GM23338 (cell line): Measurements from ENCODE around the gene CPNE4. TPM values are rescaled to one million over a fixed set of nuclear protein-coding genes. Genes with fewer than 3 reads are reported as not detected.

Source experiments
- ATAC-seq: fragments of 200-7000 bp; cut with Tn5 transposase; 3 replicates; pipeline ENCODE4 v1.9.1; 2020
- DNase-seq: peaks from one replicate; pipeline ENCODE4 v3.0.0-alpha.2; 2015; ENCODE audit warnings: low spot score
- H2AFZ ChIP-seq: fragments of 200-600 bp; sonication (generic); 2 replicates; pipeline ENCODE4 v1.8.0; 2016; ENCODE audit warnings: antibody characterized with exemption, mild to moderate bottlenecking, moderate library complexity
- H3F3A ChIP-seq: fragments of 200-600 bp; sonication (generic); replicated peaks from 2 replicates; pipeline ENCODE4 v1.8.0; 2017; ENCODE audit warnings: antibody characterized with exemption, mixed run types, low read depth
- H3K27ac ChIP-seq: fragments of 200-600 bp; sonication (generic); 2 replicates; pipeline ENCODE4 v1.6.1; 2016; ENCODE audit warnings: low read depth
- H3K27me3 ChIP-seq: fragments of 200-600 bp; sonication (generic); 2 replicates; pipeline ENCODE4 v1.8.0; 2016; ENCODE audit warnings: mild to moderate bottlenecking, mixed run types, moderate library complexity; ENCODE audit not compliant: insufficient read depth
- H3K36me3 ChIP-seq: fragments of 200-600 bp; sonication (generic); 2 replicates; pipeline ENCODE4 v1.8.0; 2016; ENCODE audit warnings: mild to moderate bottlenecking; ENCODE audit not compliant: insufficient read depth
- H3K4me1 ChIP-seq: fragments of 200-600 bp; sonication (generic); 2 replicates; pipeline ENCODE4 v1.8.0; 2016; ENCODE audit warnings: mild to moderate bottlenecking, moderate library complexity; ENCODE audit not compliant: insufficient read depth
- H3K4me2 ChIP-seq: fragments of 200-600 bp; sonication (generic); 2 replicates; pipeline ENCODE4 v1.7.1; 2017; ENCODE audit warnings: mixed run types
- H3K4me3 ChIP-seq: fragments of 200-600 bp; sonication (generic); 2 replicates; pipeline ENCODE4 v1.6.1; 2016; ENCODE audit warnings: mixed run types
- H3K79me2 ChIP-seq: fragments of 200-600 bp; sonication (generic); replicated peaks from 2 replicates; pipeline ENCODE4 v1.8.0; 2017; ENCODE audit warnings: mild to moderate bottlenecking; ENCODE audit not compliant: insufficient read depth
- H3K9me2 ChIP-seq: fragments of 200-600 bp; sonication (generic); 2 replicates; pipeline ENCODE4 v1.8.0; 2017; ENCODE audit not compliant: insufficient read depth
- H4K20me1 ChIP-seq: fragments of 200-600 bp; sonication (generic); replicated peaks from 2 replicates; pipeline ENCODE4 v1.8.0; 2017; ENCODE audit warnings: mild to moderate bottlenecking; ENCODE audit not compliant: insufficient read depth
- H3K27ac Mint-ChIP-seq: 2 replicates; pipeline ENCODE4 v1.8.0; 2020; ENCODE audit warnings: inconsistent platforms, mild to moderate bottlenecking, moderate library complexity, mixed read lengths
- H3K27me3 Mint-ChIP-seq: 3 replicates; pipeline ENCODE4 v1.8.0; 2022; ENCODE audit warnings: low read depth, mild to moderate bottlenecking, moderate library complexity, mixed read lengths, inconsistent platforms; ENCODE audit not compliant: insufficient read depth, poor library complexity
- H3K36me3 Mint-ChIP-seq: 3 replicates; pipeline ENCODE4 v1.8.0; 2021; ENCODE audit warnings: low read depth, mild to moderate bottlenecking, inconsistent platforms, moderate library complexity, mixed read lengths
- H3K4me1 Mint-ChIP-seq: 3 replicates; pipeline ENCODE4 v1.8.0; 2020; ENCODE audit warnings: mild to moderate bottlenecking, inconsistent platforms, mixed read lengths
- H3K4me3 Mint-ChIP-seq: 3 replicates; pipeline ENCODE4 v1.8.0; 2021; ENCODE audit warnings: moderate library complexity, mild to moderate bottlenecking, inconsistent platforms, mixed read lengths
- H3K9me3 Mint-ChIP-seq: 3 replicates; pipeline ENCODE4 v1.8.0; 2020; ENCODE audit warnings: moderate library complexity, mild to moderate bottlenecking, inconsistent platforms, mixed read lengths
- CREB1 ChIP-seq: fragments of 250-450 bp; sonication (Bioruptor Pico); IDR thresholded peaks from 2 replicates; pipeline ENCODE4 v1.5.0; 2020; ENCODE audit warnings: low read depth, mild to moderate bottlenecking, moderate library complexity
- CTCF ChIP-seq, 2 experiments: fragments of 200-600 bp in 1 of 2; sonication (generic) in 1 of 2; conservative IDR thresholded peaks; 2 replicates each; pipeline versions ENCODE4 v1.5.1 to v1.6.1; 2016 to 2017; ENCODE audit warnings: antibody characterized with exemption in 2 of 2, low read depth in 2 of 2, mild to moderate bottlenecking in 2 of 2, moderate library complexity in 1 of 2
- ETS1 ChIP-seq: IDR thresholded peaks from 2 replicates; pipeline ENCODE4 v1.6.1; 2016; ENCODE audit warnings: antibody characterized with exemption
- EZH2 ChIP-seq: fragments of 200-600 bp; sonication (generic); IDR thresholded peaks from one replicate; pipeline ENCODE4 v1.8.0; 2017; ENCODE audit warnings: antibody characterized with exemption, mild to moderate bottlenecking, low read depth; ENCODE audit not compliant: unreplicated experiment
- EZH2phosphoT487 ChIP-seq: fragments of 200-600 bp; sonication (generic); IDR thresholded peaks from one replicate; pipeline ENCODE4 v1.8.1; 2018; ENCODE audit warnings: antibody characterized with exemption; ENCODE audit not compliant: unreplicated experiment
- JUNB ChIP-seq: IDR thresholded peaks from one replicate; pipeline ENCODE4 v1.6.1; 2016; ENCODE audit warnings: antibody characterized with exemption; ENCODE audit not compliant: unreplicated experiment
- NANOG ChIP-seq: IDR thresholded peaks from 2 replicates; pipeline ENCODE4 v1.6.1; 2016; ENCODE audit warnings: antibody characterized with exemption, borderline replicate concordance
- POLR2AphosphoS5 ChIP-seq: IDR thresholded peaks from 2 replicates; pipeline ENCODE4 v1.6.1; 2016; ENCODE audit warnings: antibody characterized with exemption, low read depth
- STAT1 ChIP-seq: IDR thresholded peaks from one replicate; pipeline ENCODE4 v1.6.1; 2016; ENCODE audit warnings: antibody characterized with exemption; ENCODE audit not compliant: unreplicated experiment
- ZNF114 ChIP-seq: fragments of 250-450 bp; sonication (Bioruptor Pico); IDR thresholded peaks from 2 replicates; pipeline ENCODE4 v1.5.0; 2020; ENCODE audit warnings: mild to moderate bottlenecking, moderate library complexity
- ZNF331 ChIP-seq: fragments of 250-450 bp; sonication (Bioruptor Pico); IDR thresholded peaks from 2 replicates; pipeline ENCODE4 v1.5.0; 2020; ENCODE audit warnings: low read depth, mild to moderate bottlenecking, moderate library complexity
- ZNF462 ChIP-seq: fragments of 250-450 bp; sonication (Bioruptor Pico); IDR thresholded peaks from 2 replicates; pipeline ENCODE4 v1.5.0; 2020; ENCODE audit warnings: mild to moderate bottlenecking, moderate library complexity
- polyA plus RNA-seq: library from polyadenylated mRNA; unstranded; fragments of >200 nt; fragmentation: Nextera tagmentation; extraction: Ambion mirVana; gene quantifications from 2 replicates; pipeline ENCODE4 v1.2.1, GENCODE V29; 2016
- total RNA-seq: library from RNA; depleted of rRNA; stranded (reverse); fragments of >200 nt; shearing (Covaris generic); gene quantifications from 2 replicates; pipeline ENCODE4 v1.2.3, GENCODE V29; 2014
- TF ChIP-seq, protein P1 (sequence below): IDR thresholded peaks from one replicate; pipeline ENCODE4 v1.6.1; 2018; ENCODE audit warnings: antibody characterized with exemption; ENCODE audit not compliant: unreplicated experiment

CPNE4 gene
- total and polyA plus RNA-seq, 2 experiments from 2014 or later, result 2.0 to 6.5 TPM

DNA sequence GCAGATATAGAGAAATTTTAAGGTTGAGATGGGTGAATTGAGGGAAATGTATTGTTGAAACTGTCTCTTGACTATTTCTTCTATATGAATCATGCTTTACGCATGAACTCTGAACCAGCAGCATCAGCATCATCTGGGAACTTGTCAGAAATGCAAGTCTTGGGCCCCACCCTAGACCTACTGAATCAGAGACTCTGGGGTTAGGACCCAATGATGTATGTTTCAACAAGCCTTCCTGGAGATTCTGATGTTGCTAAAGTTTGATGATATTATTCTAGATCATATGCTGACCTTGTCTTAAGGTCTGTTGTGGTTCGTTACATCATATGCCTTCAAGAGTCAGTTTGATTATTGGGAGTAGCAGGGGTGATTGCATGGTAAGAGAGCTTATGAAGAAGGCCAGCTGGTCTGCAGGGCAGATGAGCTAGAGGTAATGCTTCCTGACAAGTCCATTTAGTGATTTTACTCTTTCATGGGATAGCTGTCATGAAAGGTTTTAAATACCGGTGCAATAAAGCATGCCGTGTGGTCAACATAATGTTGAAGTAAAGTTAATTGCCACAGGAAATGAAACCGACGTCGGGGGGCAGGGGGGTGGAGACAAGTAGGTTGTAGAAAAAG lies 379.6 kb downstream of the CPNE4 start:
- ATAC-seq, result no peak
- DNase-seq, result no peak
- H3K4me2 ChIP-seq, result no peak overlapping the region
- no peak overlapping the region for H3K27ac ChIP-seq
- H3F3A ChIP-seq, result no peaks in the 10 kb centered on the region
- Mint-ChIP-seq H3K4me3 (no peak overlapping the region), H3K9me3 (peaks cover 3% of the 10 kb centered on the region; the same call in 2 of the 3 replicates), H3K27me3 (no peaks in the 10 kb centered on the region), H3K36me3 (no peaks in the 10 kb centered on the region), H3K4me1 (no peaks in the 10 kb centered on the region; the same call in 2 of the 3 replicates), H3K27ac (no peak overlapping the region; the same call in 1 of the 2 replicates)
- no peak overlapping the region for H2AFZ ChIP-seq
- no peaks in the 10 kb centered on the region for H4K20me1 ChIP-seq
- no peaks in the 10 kb centered on the region for H3K27me3 ChIP-seq
- TF ChIP-seq ETS1, result no peak
- TF ChIP-seq JUNB, result no peak
- TF ChIP-seq, protein P1, sequence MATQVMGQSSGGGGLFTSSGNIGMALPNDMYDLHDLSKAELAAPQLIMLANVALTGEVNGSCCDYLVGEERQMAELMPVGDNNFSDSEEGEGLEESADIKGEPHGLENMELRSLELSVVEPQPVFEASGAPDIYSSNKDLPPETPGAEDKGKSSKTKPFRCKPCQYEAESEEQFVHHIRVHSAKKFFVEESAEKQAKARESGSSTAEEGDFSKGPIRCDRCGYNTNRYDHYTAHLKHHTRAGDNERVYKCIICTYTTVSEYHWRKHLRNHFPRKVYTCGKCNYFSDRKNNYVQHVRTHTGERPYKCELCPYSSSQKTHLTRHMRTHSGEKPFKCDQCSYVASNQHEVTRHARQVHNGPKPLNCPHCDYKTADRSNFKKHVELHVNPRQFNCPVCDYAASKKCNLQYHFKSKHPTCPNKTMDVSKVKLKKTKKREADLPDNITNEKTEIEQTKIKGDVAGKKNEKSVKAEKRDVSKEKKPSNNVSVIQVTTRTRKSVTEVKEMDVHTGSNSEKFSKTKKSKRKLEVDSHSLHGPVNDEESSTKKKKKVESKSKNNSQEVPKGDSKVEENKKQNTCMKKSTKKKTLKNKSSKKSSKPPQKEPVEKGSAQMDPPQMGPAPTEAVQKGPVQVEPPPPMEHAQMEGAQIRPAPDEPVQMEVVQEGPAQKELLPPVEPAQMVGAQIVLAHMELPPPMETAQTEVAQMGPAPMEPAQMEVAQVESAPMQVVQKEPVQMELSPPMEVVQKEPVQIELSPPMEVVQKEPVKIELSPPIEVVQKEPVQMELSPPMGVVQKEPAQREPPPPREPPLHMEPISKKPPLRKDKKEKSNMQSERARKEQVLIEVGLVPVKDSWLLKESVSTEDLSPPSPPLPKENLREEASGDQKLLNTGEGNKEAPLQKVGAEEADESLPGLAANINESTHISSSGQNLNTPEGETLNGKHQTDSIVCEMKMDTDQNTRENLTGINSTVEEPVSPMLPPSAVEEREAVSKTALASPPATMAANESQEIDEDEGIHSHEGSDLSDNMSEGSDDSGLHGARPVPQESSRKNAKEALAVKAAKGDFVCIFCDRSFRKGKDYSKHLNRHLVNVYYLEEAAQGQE, result no peak
- TF ChIP-seq CREB1, result no peak
- TF ChIP-seq ZNF462, result no peak
- no peak for TF ChIP-seq ZNF331 (CRISPR knock-in tag)
- no peak for TF ChIP-seq ZNF114
- TF ChIP-seq EZH2phosphoT487, result no peak
- no peak for TF ChIP-seq CTCF (conservative IDR thresholded peaks at IDR 0.05; ENCODE audit: low read depth in 2 of 2)
- no peak for TF ChIP-seq NANOG
- no peak for TF ChIP-seq EZH2
- TF ChIP-seq POLR2AphosphoS5, result no peak
- TF ChIP-seq STAT1, result no peak
- no peaks in the 10 kb centered on the region for H3K36me3 ChIP-seq
- H3K4me3 ChIP-seq, result no peak overlapping the region
- H3K79me2 ChIP-seq, result no peaks in the 10 kb centered on the region
- H3K9me2 ChIP-seq, result no peaks in the 10 kb centered on the region
- no peaks in the 10 kb centered on the region for H3K4me1 ChIP-seq
